Activated B cell treated with CpG ODN at 0.5 μM for 24 hours (primary cell): ENCODE measurements around the gene ARID5A. TPM values are rescaled to one million over a fixed set of nuclear protein-coding genes. Genes with fewer than 3 reads are reported as not detected.
A peak's percentile ranks its signal among the peaks of the same experiment; 100 is the strongest.

Experiments used
- ATAC-seq: fragments of 200-7000 bp; cut with Tn5 transposase; one replicate; pipeline ENCODE4 v1.10.0; 2021; ENCODE audit warnings: low read depth, mild to moderate bottlenecking, moderate library complexity
- CTCF ChIA-PET: fragments of 350-600 bp; sonication (Branson Sonifier 250); formaldehyde crosslinking; loops from one replicate; lab custom pipeline; 2021; ENCODE audit warnings: antibody characterized with exemption; lab: Charles Lee
- POLR2A ChIA-PET: fragments of 350-600 bp; sonication (Branson Sonifier 250); formaldehyde crosslinking; loops from one replicate; lab custom pipeline; 2021; ENCODE audit warnings: antibody characterized with exemption; lab: Charles Lee
- DNase-seq: peaks from one replicate; pipeline ENCODE4 v3.0.0; 2022
- H3K27ac Mint-ChIP-seq: one replicate; pipeline ENCODE4 v1.8.0; 2020; ENCODE audit warnings: mixed read lengths
- H3K27me3 Mint-ChIP-seq: one replicate; pipeline ENCODE4 v1.8.0; 2021; ENCODE audit warnings: mixed read lengths
- H3K36me3 Mint-ChIP-seq: one replicate; pipeline ENCODE4 v1.8.0; 2021; ENCODE audit warnings: low read depth, mixed read lengths
- H3K4me1 Mint-ChIP-seq: one replicate; pipeline ENCODE4 v1.8.0; 2021; ENCODE audit warnings: mixed read lengths
- H3K4me3 Mint-ChIP-seq: one replicate; pipeline ENCODE4 v1.8.0; 2020; ENCODE audit warnings: mild to moderate bottlenecking, mixed read lengths
- H3K9me3 Mint-ChIP-seq: one replicate; pipeline ENCODE4 v1.8.0; 2020; ENCODE audit warnings: mixed read lengths
- intact Hi-C: fragments of 100-400 bp; cut with micrococcal nuclease; formaldehyde crosslinking; loops from one replicate; pipeline ENCODE4 v1.15.1; 2024
- total RNA-seq: library from RNA; stranded (reverse); gene quantifications from 2 replicates; pipeline ENCODE4 v1.2.3, GENCODE V29; 2022
- TF ChIP-seq, protein P1 (sequence below): fragments of 200-600 bp; IDR thresholded peaks from one replicate; pipeline ENCODE4 v1.8.0; 2022; ENCODE audit warnings: antibody characterized with exemption, mild to moderate bottlenecking

ARID5A gene
- total RNA-seq, 1 donor from 2014 or later = 83.5 TPM

DNA sequence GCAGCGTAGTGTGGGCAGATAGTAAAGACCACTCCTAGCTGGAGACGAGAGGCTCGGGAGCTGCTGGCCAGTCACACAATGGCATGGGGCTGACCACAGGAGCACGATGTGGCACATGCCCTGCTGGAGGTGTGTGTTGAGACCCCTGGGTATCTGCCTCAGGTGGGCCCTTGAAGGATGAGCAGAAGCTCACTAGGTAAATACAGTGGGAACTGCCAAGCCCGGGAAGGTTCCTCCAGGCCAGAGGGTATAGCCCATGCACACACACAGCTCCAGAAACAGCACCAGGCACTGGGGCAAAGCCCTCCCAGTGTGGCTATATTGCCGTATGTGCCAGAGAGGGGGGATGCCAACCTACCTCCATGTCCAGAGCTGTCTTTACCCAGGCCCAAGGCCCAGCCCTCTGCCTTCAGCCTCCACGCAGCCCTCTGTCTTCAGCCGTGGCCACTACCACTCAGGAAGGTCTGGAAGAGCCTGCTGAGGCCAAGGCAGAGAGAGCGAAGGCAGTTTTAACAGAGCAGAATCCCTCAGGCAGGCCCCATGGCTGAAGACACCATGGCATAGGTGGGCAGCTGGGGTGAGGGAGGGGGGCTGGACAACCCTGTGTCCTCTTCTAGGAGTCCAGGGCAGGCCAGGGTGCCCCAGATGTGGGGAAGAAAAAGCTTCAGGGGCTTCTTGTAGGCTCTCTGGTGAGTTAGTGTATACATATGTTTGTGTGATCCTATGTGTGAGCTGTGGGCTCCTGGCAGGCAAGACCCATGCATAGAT, 7.0 kb upstream of the ARID5A start:
- POLR2A ChIA-PET = interaction anchor here (1.2 to 5.2 kb wide), 3 partner anchors 9 to 25 kb away, joined by 3 to 161 read pairs (median 4); partner anchors contain the start of gene ARID5A
- H3K36me3 Mint-ChIP-seq = no peaks in the 10 kb centered on the region
- H3K4me3 Mint-ChIP-seq = no peak overlapping the region
- peak; percentile 15 for DNase-seq
- H3K27ac Mint-ChIP-seq = peak overlapping the region; percentile 83
- CTCF ChIA-PET = interaction anchor here (1.7 to 4.5 kb wide), 2 partner anchors 8 to 24 kb away, joined by 11 to 34 read pairs; partner anchors contain the start of gene ARID5A
- no peaks in the 10 kb centered on the region for H3K9me3 Mint-ChIP-seq
- TF ChIP-seq, protein P1, sequence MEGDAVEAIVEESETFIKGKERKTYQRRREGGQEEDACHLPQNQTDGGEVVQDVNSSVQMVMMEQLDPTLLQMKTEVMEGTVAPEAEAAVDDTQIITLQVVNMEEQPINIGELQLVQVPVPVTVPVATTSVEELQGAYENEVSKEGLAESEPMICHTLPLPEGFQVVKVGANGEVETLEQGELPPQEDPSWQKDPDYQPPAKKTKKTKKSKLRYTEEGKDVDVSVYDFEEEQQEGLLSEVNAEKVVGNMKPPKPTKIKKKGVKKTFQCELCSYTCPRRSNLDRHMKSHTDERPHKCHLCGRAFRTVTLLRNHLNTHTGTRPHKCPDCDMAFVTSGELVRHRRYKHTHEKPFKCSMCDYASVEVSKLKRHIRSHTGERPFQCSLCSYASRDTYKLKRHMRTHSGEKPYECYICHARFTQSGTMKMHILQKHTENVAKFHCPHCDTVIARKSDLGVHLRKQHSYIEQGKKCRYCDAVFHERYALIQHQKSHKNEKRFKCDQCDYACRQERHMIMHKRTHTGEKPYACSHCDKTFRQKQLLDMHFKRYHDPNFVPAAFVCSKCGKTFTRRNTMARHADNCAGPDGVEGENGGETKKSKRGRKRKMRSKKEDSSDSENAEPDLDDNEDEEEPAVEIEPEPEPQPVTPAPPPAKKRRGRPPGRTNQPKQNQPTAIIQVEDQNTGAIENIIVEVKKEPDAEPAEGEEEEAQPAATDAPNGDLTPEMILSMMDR = no peak
- no peak for ATAC-seq
- intact Hi-C loops = no loop called here
- no peaks in the 10 kb centered on the region for H3K27me3 Mint-ChIP-seq
- peaks cover 65% of the 10 kb centered on the region for H3K4me1 Mint-ChIP-seq

DNA sequence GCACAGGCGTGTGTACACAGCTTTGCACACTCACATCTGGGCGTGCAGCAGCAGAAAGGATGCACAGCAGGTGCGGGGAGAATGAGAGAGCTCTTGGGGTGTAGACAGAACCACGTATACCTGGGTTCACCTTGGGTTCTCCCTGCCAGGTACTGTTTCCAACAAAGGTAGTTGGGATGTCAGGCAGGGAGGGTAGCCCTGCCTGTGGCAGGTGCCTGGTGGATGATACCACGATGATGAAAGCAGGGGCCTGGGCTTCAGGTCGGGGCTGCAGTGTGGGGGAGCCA, 6.5 kb upstream of the ARID5A start:
- Mint-ChIP-seq H3K4me1 (peaks cover 64% of the 10 kb centered on the region), H3K27me3 (no peaks in the 10 kb centered on the region), H3K4me3 (no peak overlapping the region), H3K27ac (no peak overlapping the region), H3K9me3 (no peaks in the 10 kb centered on the region), H3K36me3 (no peaks in the 10 kb centered on the region)
- peak; percentile 14 for DNase-seq
- intact Hi-C loops = no loop called here
- no peak for ATAC-seq
- POLR2A ChIA-PET = interaction anchor here (1.2 to 5.2 kb wide), 3 partner anchors 9 to 24 kb away, joined by 3 to 161 read pairs (median 4); partner anchors contain the start of gene ARID5A
- TF ChIP-seq, protein P1 = no peak
- CTCF ChIA-PET = interaction anchor here (0.6 kb wide), 1 partner anchor 15 kb away, joined by 3 read pairs; no protein-coding TSS in a partner anchor

DNA sequence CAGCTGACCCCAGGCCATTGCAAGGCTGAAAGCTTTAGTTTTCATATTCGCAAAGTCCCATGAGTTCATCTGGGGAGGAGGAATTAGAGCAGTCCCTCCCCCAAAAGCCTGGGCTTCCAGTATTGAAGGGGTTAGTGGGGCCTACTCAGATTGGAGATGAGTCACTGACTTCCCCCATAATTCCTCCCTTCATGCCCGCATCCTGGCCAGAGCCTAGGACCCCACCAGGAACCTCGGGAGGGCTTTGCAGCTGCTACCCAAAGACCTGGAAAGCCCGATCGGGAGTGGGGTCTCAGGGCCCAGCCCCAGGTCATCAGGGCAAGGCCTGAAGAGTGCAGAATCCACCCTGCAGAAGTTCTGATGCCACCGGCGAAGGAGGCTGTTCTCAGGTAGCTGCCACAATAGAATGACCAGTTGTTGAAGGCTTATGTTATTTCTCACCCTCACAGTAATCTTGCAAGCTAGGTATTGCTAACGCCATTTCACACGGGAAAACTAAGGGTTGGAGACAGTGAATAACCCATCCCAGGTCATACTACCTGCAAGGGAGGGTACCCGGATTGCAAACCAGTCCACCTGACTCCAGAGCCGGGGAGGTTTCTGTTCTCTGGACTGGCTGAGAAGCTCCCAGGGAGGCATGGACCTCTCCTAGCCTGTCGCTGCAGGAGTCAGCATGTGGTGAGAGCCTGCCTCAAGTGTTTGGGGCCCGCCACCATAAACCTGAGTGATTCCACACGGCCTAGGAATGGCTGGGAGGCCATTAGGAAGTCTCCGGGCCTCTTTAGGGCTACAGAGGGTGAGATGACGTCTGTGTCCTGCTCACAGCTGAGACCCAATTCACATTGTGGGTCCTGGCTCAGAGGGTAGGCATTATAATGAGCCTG, 5.8 kb upstream of the ARID5A start:
- Mint-ChIP-seq H3K9me3 (no peaks in the 10 kb centered on the region), H3K4me1 (peaks cover 65% of the 10 kb centered on the region), H3K27ac (peak overlapping the region; percentile 41), H3K4me3 (no peak overlapping the region), H3K27me3 (no peaks in the 10 kb centered on the region), H3K36me3 (no peaks in the 10 kb centered on the region)
- TF ChIP-seq, protein P1 = no peak
- ChIA-PET POLR2A (interaction anchor here (1.2 to 5.2 kb wide), 4 partner anchors 8 to 382 kb away, joined by 3 to 161 read pairs (median 4); partner anchors contain the start of gene ARID5A), CTCF (interaction anchor here (0.5 to 2.2 kb wide), 3 partner anchors 15 to 234 kb away, joined by 3 to 10 read pairs (median 4); no protein-coding TSS in a partner anchor)
- DNase-seq = peak; percentile 14
- intact Hi-C loops = no loop called here
- ATAC-seq = no peak

DNA sequence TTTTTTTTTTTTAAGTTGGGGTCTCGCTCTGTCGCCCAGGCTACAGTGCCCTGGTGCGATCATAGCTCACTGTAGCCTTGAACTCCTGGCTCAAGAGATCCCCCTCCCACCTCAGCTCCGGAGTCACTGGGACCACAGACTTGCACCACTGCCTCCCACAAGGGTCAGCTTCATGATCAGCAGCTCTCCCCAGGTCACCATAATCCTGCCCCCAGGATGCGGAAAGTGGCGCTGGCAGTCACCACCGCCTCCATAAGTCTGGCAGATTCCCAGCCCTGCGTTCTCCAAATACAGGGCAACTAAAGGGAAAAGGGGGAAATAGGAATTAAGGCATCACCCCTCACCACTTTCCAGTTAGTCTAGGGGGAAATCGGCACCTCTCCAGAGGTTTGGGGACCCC, 5.2 kb upstream of the ARID5A start:
- peak overlapping the region; percentile 74 for H3K27ac Mint-ChIP-seq
- POLR2A ChIA-PET = interaction anchor here (0.6 to 1.3 kb wide), 4 partner anchors 23 to 383 kb away, joined by 3 to 5 read pairs (median 4); no protein-coding TSS in a partner anchor

More for the DNA sequence above, 5.2 kb upstream of the ARID5A start:
- intact Hi-C loops = no loop called here
- TF ChIP-seq, protein P1 = no peak
- Mint-ChIP-seq H3K4me1 (peaks cover 70% of the 10 kb centered on the region), H3K4me3 (peak overlapping the region; percentile 62), H3K36me3 (no peaks in the 10 kb centered on the region), H3K27me3 (no peaks in the 10 kb centered on the region), H3K9me3 (no peaks in the 10 kb centered on the region)
- CTCF ChIA-PET = interaction anchor here (0.5 to 2.2 kb wide), 3 partner anchors 21 to 233 kb away, joined by 4 to 10 read pairs (median 5); no protein-coding TSS in a partner anchor
- no peak for ATAC-seq
- peak; percentile 10 for DNase-seq
